WI38 (cell line): ENCODE data around the gene FOXL1.
A peak's percentile ranks its signal among the peaks of the same experiment; 100 is the strongest.

Experiments used
- H3K4me3 ChIP-seq: 2 replicates; pipeline ENCODE4 v1.5.1; 2011; ENCODE audit warnings: low read depth, mild to moderate bottlenecking, control low read depth, low read length
- CTCF ChIP-seq: IDR thresholded peaks from 2 replicates; pipeline ENCODE4 v1.5.1; 2012; ENCODE audit warnings: low read depth, mild to moderate bottlenecking, control low read depth, low read length

Gene FOXL1

GRCh38 chr16:86565181-86565631 is 13.1 kb upstream of the FOXL1 start:
- no peak overlapping the region for H3K4me3 ChIP-seq
- TF ChIP-seq CTCF: no peak

- H3K4me3 ChIP-seq: peak overlapping the region; percentile 85; the same call in 1 of the 2 replicates
- TF ChIP-seq CTCF: no peak
Observed at GRCh38 chr16:86565644-86566511, 12.5 kb upstream of the FOXL1 start.

GRCh38 chr16:86566601-86566965 is 11.8 kb upstream of the FOXL1 start, which contains the start of gene FOXC2:
TSS of gene FOXC2 (plus strand) at chr16:86566829. CDS start at chr16:86567336, 507 bp downstream.
- no peak for TF ChIP-seq CTCF
- peak within 1 kb of the TSS; percentile 85 for H3K4me3 ChIP-seq

- H3K4me3 ChIP-seq: peak overlapping the region; percentile 85
- no peak for TF ChIP-seq CTCF
Observed at GRCh38 chr16:86566966-86567700, 11.2 kb upstream of the FOXL1 start.

GRCh38 chr16:86567701-86568581 is 10.4 kb upstream of the FOXL1 start:
- TF ChIP-seq CTCF: no peak
- peak overlapping the region; percentile 85 for H3K4me3 ChIP-seq

- no peak for TF ChIP-seq CTCF
Observed at GRCh38 chr16:86568677-86569623, 9.4 kb upstream of the FOXL1 start.

More at GRCh38 chr16:86568677-86569623, 9.4 kb upstream of the FOXL1 start:
- H3K4me3 ChIP-seq: peak overlapping the region; percentile 85
